Gastrocnemius medialis (tissue), 4 donors: ENCODE results near the gene LRRC75A. TPM values are rescaled to one million over a fixed set of nuclear protein-coding genes. Genes with fewer than 3 reads are reported as not detected.

Source experiments
- ATAC-seq, 2 donors: fragments of 150-250 bp; one replicate each; pipeline ENCODE4 v1.9.1; 2016
- DNase-seq, 2 donors: peaks; one replicate each; pipeline ENCODE4 v3.0.0-alpha.2; 2019
- H3K27ac ChIP-seq, 4 donors: fragments of 200-600 bp; sonication (generic); 1 replicate in 1 of 4; 2 replicates in 3 of 4; pipeline ENCODE4 v1.5.1; 2016 to 2018; ENCODE audit warnings: mild to moderate bottlenecking in 2 of 4, moderate library complexity in 1 of 4
- H3K27me3 ChIP-seq, 3 donors: fragments of 200-600 bp; sonication (generic) in 2 of 3; 1 replicate in 1 of 3; 2 replicates in 2 of 3; pipeline versions ENCODE4 v1.5.1 to v1.6.0; 2016 to 2019; ENCODE audit warnings: mild to moderate bottlenecking in 1 of 3, moderate library complexity in 1 of 3
- H3K36me3 ChIP-seq, 2 donors: fragments of 200-600 bp; sonication (generic) in 1 of 2; one replicate each; pipeline ENCODE4 v1.5.1; 2017 to 2018
- H3K4me1 ChIP-seq, 2 donors: fragments of 200-600 bp; sonication (generic) in 1 of 2; one replicate each; pipeline ENCODE4 v1.5.1; 2016 to 2017; ENCODE audit warnings: mild to moderate bottlenecking in 2 of 2
- H3K4me3 ChIP-seq, 4 donors: fragments of 200-600 bp; sonication (generic) in 3 of 4; 1 replicate in 1 of 4; 2 replicates in 3 of 4; pipeline ENCODE4 v1.5.1; 2016 to 2019; ENCODE audit warnings: mild to moderate bottlenecking in 2 of 4
- H3K9me3 ChIP-seq, 3 donors: fragments of 200-600 bp; sonication (generic) in 2 of 3; 1 replicate in 1 of 3; 2 replicates in 2 of 3; pipeline ENCODE4 v1.5.1; 2016 to 2019
- POLR2A ChIP-seq, 2 donors: fragments of 450-650 bp; IDR thresholded peaks; one replicate each; pipeline ENCODE4 v1.6.1; 2017; ENCODE audit warnings: antibody characterized with exemption in 2 of 2, mild to moderate bottlenecking in 2 of 2, moderate library complexity in 2 of 2
- in situ Hi-C, 4 donors: fragments of 200-750 bp; cut with MboI; loops; one replicate each; pipeline versions ENCODE4 v1.15.0 to v1.8.0; 2017; ENCODE audit warnings: low sequenced_read_pairs in 4 of 4
- intact Hi-C: fragments of 100-400 bp; cut with DNase I; formaldehyde crosslinking; loops from one replicate; pipeline ENCODE4 v1.15.1; 2023; ENCODE audit warnings: low total_unique reads
- total RNA-seq, 4 donors: library from RNA; depleted of rRNA; stranded (reverse); fragments of >200 nt; gene quantifications; one replicate each; pipeline versions ENCODE4 v1.1.0 to v1.2.3, GENCODE V29; 2016
- TF ChIP-seq, protein P1 (sequence below), 5 experiments: fragments of 450-650 bp in 3 of 5; fragments of 200-600 bp in 2 of 5; sonication (generic) in 2 of 5; IDR thresholded peaks in 4 of 5; conservative IDR thresholded peaks in 1 of 5; 1 replicate in 4 of 5; 2 replicates in 1 of 5; pipeline ENCODE4 v1.5.1; 2016 to 2019; ENCODE audit warnings: antibody characterized with exemption in 5 of 5, mild to moderate bottlenecking in 3 of 5, moderate library complexity in 3 of 5

The LRRC75A gene
- total RNA-seq, 4 donors from 2014 or later = 0.34 to 0.80 TPM; not detected in 2

DNA sequence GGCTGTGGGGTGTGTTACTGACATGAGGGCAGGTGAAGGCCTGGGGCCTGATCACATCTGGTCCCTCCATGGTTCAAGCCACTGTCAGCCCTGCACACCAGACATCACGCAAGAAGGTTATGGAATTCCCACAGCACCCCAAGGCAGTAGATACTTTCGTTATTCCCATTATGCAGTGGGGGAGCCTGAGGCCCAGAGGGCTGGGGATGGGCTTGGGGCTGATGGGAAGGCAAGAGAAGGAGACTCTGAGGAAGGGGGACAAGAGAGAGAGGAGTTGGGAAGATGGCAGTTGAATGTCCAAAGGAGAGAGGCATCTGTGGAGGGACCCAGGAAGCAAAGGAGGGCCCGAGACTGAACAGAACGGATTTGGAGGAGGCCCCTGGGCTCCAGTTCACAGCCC, 42.0 kb downstream of the LRRC75A start:
- intact Hi-C loops = no loop called here

DNA sequence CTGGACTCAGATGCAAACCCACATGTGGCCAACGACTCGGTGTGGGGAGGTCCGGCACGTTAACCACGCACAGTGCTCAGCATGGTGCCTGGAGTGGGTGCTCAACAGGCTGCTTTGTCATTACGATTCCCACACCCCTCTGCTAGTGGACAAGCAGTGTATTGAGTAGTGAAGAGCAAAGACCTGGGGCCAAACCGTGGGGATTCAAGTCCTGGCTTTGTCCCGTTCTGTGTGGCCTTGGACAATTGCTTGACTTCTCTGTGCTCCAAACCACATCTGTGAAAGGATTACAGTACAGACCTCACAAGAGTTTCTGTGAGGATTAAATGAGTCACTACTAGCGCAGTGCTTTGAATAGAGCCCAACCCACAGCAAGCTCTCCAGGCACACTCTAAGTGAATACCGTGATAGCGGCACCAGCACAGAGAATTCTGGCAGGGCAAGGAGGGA, 42.8 kb downstream of the LRRC75A start:
- no peaks in the 10 kb centered on the region for H3K27me3 ChIP-seq
- intact Hi-C loops (no loop called here), in situ Hi-C loops (no loop called here)
- TF ChIP-seq POLR2A (IDR thresholded peaks at IDR 0.05) = no peak
- TF ChIP-seq, protein P1, sequence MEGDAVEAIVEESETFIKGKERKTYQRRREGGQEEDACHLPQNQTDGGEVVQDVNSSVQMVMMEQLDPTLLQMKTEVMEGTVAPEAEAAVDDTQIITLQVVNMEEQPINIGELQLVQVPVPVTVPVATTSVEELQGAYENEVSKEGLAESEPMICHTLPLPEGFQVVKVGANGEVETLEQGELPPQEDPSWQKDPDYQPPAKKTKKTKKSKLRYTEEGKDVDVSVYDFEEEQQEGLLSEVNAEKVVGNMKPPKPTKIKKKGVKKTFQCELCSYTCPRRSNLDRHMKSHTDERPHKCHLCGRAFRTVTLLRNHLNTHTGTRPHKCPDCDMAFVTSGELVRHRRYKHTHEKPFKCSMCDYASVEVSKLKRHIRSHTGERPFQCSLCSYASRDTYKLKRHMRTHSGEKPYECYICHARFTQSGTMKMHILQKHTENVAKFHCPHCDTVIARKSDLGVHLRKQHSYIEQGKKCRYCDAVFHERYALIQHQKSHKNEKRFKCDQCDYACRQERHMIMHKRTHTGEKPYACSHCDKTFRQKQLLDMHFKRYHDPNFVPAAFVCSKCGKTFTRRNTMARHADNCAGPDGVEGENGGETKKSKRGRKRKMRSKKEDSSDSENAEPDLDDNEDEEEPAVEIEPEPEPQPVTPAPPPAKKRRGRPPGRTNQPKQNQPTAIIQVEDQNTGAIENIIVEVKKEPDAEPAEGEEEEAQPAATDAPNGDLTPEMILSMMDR (IDR thresholded peaks at IDR 0.05 in 4 of 5, conservative IDR thresholded peaks at IDR 0.05 in 1 of 5) = no peak
- H3K36me3 ChIP-seq = peaks cover 0 to 5% of the 10 kb centered on the region in 2 donors
- H3K4me1 ChIP-seq = peaks cover 0 to 7% of the 10 kb centered on the region in 2 donors
- DNase-seq (no peak), ATAC-seq (no peak)
- H3K9me3 ChIP-seq = no peaks in the 10 kb centered on the region
- no peak overlapping the region for H3K4me3 ChIP-seq
- H3K27ac ChIP-seq = no peak overlapping the region

More for the DNA sequence above, 42.0 kb downstream of the LRRC75A start:
- H3K36me3 ChIP-seq = no peaks in the 10 kb centered on the region
- H3K4me1 ChIP-seq = peaks cover 0 to 7% of the 10 kb centered on the region in 2 donors
- H3K4me3 ChIP-seq = no peak overlapping the region
- ATAC-seq (no peak), DNase-seq (no peak)
- H3K27me3 ChIP-seq = no peaks in the 10 kb centered on the region
- TF ChIP-seq, protein P1 (IDR thresholded peaks at IDR 0.05 in 4 of 5, conservative IDR thresholded peaks at IDR 0.05 in 1 of 5) = no peak
- TF ChIP-seq POLR2A (IDR thresholded peaks at IDR 0.05) = no peak
- in situ Hi-C loops = loop anchor here (5.0 to 10.0 kb wide), 3 partner anchors 65 to 72 kb away; no protein-coding TSS in a partner anchor
- H3K9me3 ChIP-seq = no peaks in the 10 kb centered on the region
- H3K27ac ChIP-seq = no peak overlapping the region

DNA sequence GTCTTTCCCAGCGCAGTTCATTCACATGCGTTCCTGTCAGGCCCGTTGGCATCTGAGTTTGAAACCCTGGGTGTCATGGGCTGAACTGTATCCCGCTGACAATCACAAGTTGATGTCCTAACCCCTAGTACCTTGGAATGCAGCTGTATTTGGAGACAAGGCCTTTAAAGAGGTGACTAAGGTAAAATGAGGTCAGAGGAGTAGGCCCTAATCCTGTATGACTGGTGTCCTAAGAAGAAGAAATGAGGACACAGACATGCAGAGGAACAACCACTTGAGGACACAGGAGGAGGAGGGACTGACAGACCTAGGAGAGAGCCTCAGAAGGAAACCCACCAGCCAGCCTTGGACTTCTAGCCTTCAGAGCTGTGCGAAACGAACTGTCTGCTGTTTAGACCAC, 43.5 kb downstream of the LRRC75A start:
- Histone ChIP-seq H3K4me3 (no peak overlapping the region), H3K36me3 (peaks cover 0 to 11% of the 10 kb centered on the region in 2 donors), H3K27ac (no peak overlapping the region), H3K4me1 (peaks cover 0 to 7% of the 10 kb centered on the region in 2 donors), H3K9me3 (no peaks in the 10 kb centered on the region), H3K27me3 (no peaks in the 10 kb centered on the region)
- TF ChIP-seq, protein P1 (IDR thresholded peaks at IDR 0.05 in 4 of 5, conservative IDR thresholded peaks at IDR 0.05 in 1 of 5) = no peak
- TF ChIP-seq POLR2A (IDR thresholded peaks at IDR 0.05) = no peak
- intact Hi-C loops = no loop called here
- ATAC-seq (peak in 1 of 2 donors; percentile 21), DNase-seq (no peak)
- in situ Hi-C loops = no loop called here

DNA sequence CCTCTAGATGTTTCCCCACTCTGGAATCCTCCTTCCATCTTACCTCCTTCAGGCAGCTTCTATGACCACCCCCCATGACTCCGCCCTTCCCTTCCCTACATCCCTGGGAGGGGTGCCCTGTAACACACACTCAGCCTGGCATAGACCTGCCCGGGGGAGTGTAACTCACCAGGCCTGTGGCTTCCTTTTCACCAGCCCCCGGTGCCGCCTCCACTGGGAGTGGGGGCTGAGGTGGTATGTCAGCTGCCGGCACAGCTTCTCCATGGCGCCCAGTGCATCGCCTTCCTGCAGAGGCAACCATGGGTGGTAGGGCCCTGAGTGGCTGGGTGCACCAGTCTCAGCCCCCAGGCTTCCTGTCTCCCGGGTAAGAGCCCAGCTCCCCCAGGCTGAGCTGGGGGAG, 44.3 kb downstream of the LRRC75A start:
- peaks cover 0 to 19% of the 10 kb centered on the region in 2 donors for H3K36me3 ChIP-seq

More for the DNA sequence above, 44.3 kb downstream of the LRRC75A start:
- no peak for ATAC-seq
- in situ Hi-C loops = no loop called here
- TF ChIP-seq, protein P1 (IDR thresholded peaks at IDR 0.05 in 4 of 5, conservative IDR thresholded peaks at IDR 0.05 in 1 of 5) = no peak
- TF ChIP-seq POLR2A (IDR thresholded peaks at IDR 0.05) = no peak
- DNase-seq = no peak
- Histone ChIP-seq H3K27me3 (no peaks in the 10 kb centered on the region), H3K4me3 (no peak overlapping the region), H3K4me1 (peaks cover 0 to 7% of the 10 kb centered on the region in 2 donors), H3K27ac (no peak overlapping the region), H3K9me3 (no peaks in the 10 kb centered on the region)
- intact Hi-C loops = no loop called here
